PC-3 (cell line): ENCODE results near the gene KMT2C. TPM values are rescaled to one million over a fixed set of nuclear protein-coding genes. Genes with fewer than 3 reads are reported as not detected.
"Not testable (repeated sequence)": the region's sequence is repeated elsewhere in the genome, so short reads cannot be mapped to it uniquely, and the experiment has no call there.

ENCODE experiments used
- ATAC-seq: fragments of 200-7000 bp; cut with Tn5 transposase; 2 replicates; pipeline ENCODE4 v1.9.1; 2020; ENCODE audit warnings: mild to moderate bottlenecking, moderate library complexity
- BruUV-seq: library from RNA; stranded (reverse); fragments of 400-500 nt; replicated peaks from 2 replicates; lab custom pipeline; 2021; lab: Mats Ljungman, UMichigan
- CTCF ChIA-PET: fragments of 300-600 bp; sonication (Branson Sonifier 250); formaldehyde crosslinking; loops from one replicate; lab custom pipeline; 2022; ENCODE audit warnings: antibody characterized with exemption; lab: Charles Lee
- POLR2A ChIA-PET: fragments of 300-600 bp; sonication (Branson Sonifier 250); formaldehyde crosslinking; loops from one replicate; lab custom pipeline; 2022; ENCODE audit warnings: antibody characterized with exemption; ENCODE audit not compliant: unreplicated experiment; lab: Charles Lee
- DNase-seq: peaks from one replicate; pipeline ENCODE4 v3.0.0-alpha.2; 2015
- H2AFZ ChIP-seq: fragments of 300-600 bp; sonication (generic); 2 replicates; pipeline ENCODE4 v1.6.0; 2016; ENCODE audit warnings: antibody characterized with exemption, low read length
- H3F3A ChIP-seq: fragments of 300-600 bp; sonication (generic); one replicate; pipeline ENCODE4 v1.6.0; 2017; ENCODE audit warnings: antibody characterized with exemption, low read length, control low read depth, mild to moderate bottlenecking; ENCODE audit not compliant: unreplicated experiment
- H3K27ac ChIP-seq: fragments of 300-600 bp; sonication (generic); 2 replicates; pipeline ENCODE4 v1.5.1; 2016; ENCODE audit warnings: mild to moderate bottlenecking, low read length
- H3K27me3 ChIP-seq: fragments of 300-600 bp; sonication (generic); 2 replicates; pipeline ENCODE4 v1.6.1; 2016; ENCODE audit warnings: low read length, mixed read lengths
- H3K36me3 ChIP-seq: fragments of 300-600 bp; sonication (generic); 2 replicates; pipeline ENCODE4 v1.6.1; 2016; ENCODE audit warnings: low read depth, mixed run types, low read length, mixed read lengths
- H3K4me1 ChIP-seq: fragments of 300-600 bp; sonication (generic); 2 replicates; pipeline ENCODE4 v1.5.1; 2016; ENCODE audit warnings: low read length; ENCODE audit not compliant: insufficient read depth
- H3K4me2 ChIP-seq: fragments of 300-600 bp; sonication (generic); 2 replicates; pipeline ENCODE4 v1.6.0; 2016; ENCODE audit warnings: low read length
- H3K4me3 ChIP-seq: fragments of 300-600 bp; sonication (generic); 2 replicates; pipeline ENCODE4 v1.5.1; 2016; ENCODE audit warnings: mild to moderate bottlenecking, low read length, mixed read lengths
- H3K79me2 ChIP-seq: fragments of 300-600 bp; sonication (generic); 2 replicates; pipeline ENCODE4 v1.6.1; 2017; ENCODE audit warnings: low read length, mixed read lengths
- H3K9ac ChIP-seq: fragments of 300-600 bp; sonication (generic); 2 replicates; pipeline ENCODE4 v1.6.0; 2016; ENCODE audit warnings: mild to moderate bottlenecking, low read length
- H3K9me2 ChIP-seq: fragments of 300-600 bp; sonication (generic); replicated peaks from 2 replicates; pipeline ENCODE4 v1.6.1; 2016; ENCODE audit warnings: mixed run types, low read length, mixed read lengths
- H3K9me3 ChIP-seq: fragments of 300-600 bp; sonication (generic); 2 replicates; pipeline ENCODE4 v1.6.1; 2016; ENCODE audit warnings: low read length, mixed read lengths
- H4K20me1 ChIP-seq: fragments of 300-600 bp; sonication (generic); 2 replicates; pipeline ENCODE4 v1.6.1; 2016; ENCODE audit warnings: low read length, mixed read lengths
- CTCF ChIP-seq: fragments of 300-600 bp; sonication (generic); conservative IDR thresholded peaks from 2 replicates; pipeline ENCODE4 v1.5.1; 2017; ENCODE audit warnings: antibody characterized with exemption, low read depth, mild to moderate bottlenecking, low read length
- EZH2 ChIP-seq: fragments of 300-600 bp; sonication (generic); IDR thresholded peaks from one replicate; pipeline ENCODE4 v1.6.1; 2017; ENCODE audit warnings: antibody characterized with exemption, mild to moderate bottlenecking, low read length; ENCODE audit not compliant: unreplicated experiment
- EZH2phosphoT487 ChIP-seq: fragments of 300-600 bp; sonication (generic); IDR thresholded peaks from 2 replicates; pipeline ENCODE4 v1.6.1; 2018; ENCODE audit warnings: mild to moderate bottlenecking, antibody characterized with exemption, low read length, borderline replicate concordance
- intact Hi-C: fragments of 100-400 bp; cut with micrococcal nuclease; formaldehyde crosslinking; loops from 2 replicates; pipeline ENCODE4 v1.9.0; 2023
- total RNA-seq: library from RNA; depleted of rRNA; stranded (reverse); fragments of >200 nt; gene quantifications from 2 replicates; pipeline ENCODE4 v1.2.3, GENCODE V29; 2014

Gene KMT2C
- total RNA-seq, 1 experiment from 2014 or later, result 15.3 TPM

DNA sequence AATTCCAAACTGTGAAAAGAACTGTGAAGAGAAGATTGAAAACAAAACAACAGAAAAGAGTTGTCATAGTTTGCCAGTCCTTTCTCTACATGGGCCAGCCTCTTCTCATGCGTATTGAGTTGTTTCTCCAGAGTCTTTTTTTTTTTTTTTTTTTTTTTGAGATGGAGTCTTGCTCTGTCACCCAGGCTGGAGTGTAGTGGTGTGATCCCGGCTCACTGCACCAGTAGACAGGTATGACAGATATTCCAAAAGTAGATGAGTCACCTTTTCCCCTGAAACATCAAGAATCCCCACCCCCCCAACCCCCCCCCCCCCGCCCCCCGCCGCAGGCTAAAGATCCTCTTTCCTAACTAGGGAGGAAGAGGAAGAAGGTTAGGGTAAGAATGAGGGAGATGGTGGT, 15.6 kb upstream of the KMT2C start:
- no peaks in the 10 kb centered on the region for H3K27me3 ChIP-seq
- H3K4me2 ChIP-seq, result no peak overlapping the region
- no peak overlapping the region for H3K27ac ChIP-seq
- no peak for DNase-seq
- no peak for TF ChIP-seq CTCF
- no peak for TF ChIP-seq EZH2
- no peak for TF ChIP-seq EZH2phosphoT487
- CTCF ChIA-PET, result no interaction called here
- H4K20me1 ChIP-seq, result no peaks in the 10 kb centered on the region
- ATAC-seq, result no peak
- BruUV-seq, result no TSS peak
- H3K9me2 ChIP-seq, result no peaks in the 10 kb centered on the region
- no peaks in the 10 kb centered on the region for H3K36me3 ChIP-seq
- intact Hi-C loops, result no loop called here
- no peaks in the 10 kb centered on the region for H3F3A ChIP-seq
- H2AFZ ChIP-seq, result no peak overlapping the region
- H3K79me2 ChIP-seq, result no peaks in the 10 kb centered on the region
- H3K9ac ChIP-seq, result no peak overlapping the region
- POLR2A ChIA-PET, result no interaction called here
- no peaks in the 10 kb centered on the region for H3K9me3 ChIP-seq
- no peaks in the 10 kb centered on the region for H3K4me1 ChIP-seq
- no peak overlapping the region for H3K4me3 ChIP-seq

GRCh38 chr7:152445386-152446008, 9.7 kb upstream of the KMT2C start:
- H2AFZ ChIP-seq, H3K9me2 ChIP-seq, BruUV-seq, H3K4me3 ChIP-seq, H3K9ac ChIP-seq, H3K4me1 ChIP-seq, H4K20me1 ChIP-seq, H3K36me3 ChIP-seq, POLR2A ChIA-PET, H3F3A ChIP-seq, intact Hi-C loops, ATAC-seq, H3K79me2 ChIP-seq, DNase-seq, H3K27me3 ChIP-seq, H3K27ac ChIP-seq, CTCF ChIA-PET, H3K9me3 ChIP-seq, H3K4me2 ChIP-seq: not testable (repeated sequence)

DNA sequence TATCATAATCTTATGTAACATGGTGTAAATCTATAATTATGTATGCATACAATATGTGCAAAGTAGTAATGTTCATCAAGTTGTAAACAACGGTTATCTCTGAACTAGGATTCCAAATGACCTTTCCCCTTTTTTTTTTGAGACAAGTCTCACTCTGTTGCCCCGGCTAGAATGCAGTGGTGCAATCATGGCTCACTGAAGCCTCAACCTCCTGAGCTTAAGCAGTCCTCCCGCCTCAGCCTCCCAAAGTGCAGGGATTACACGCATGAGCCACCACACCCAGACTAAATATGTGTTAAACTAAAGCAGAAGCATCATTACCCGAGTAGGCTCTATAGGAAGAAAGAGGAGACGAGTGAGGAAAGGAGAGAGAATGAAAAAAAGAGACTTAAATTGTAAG, 7.8 kb upstream of the KMT2C start:
- intact Hi-C loops, result no loop called here
- TF ChIP-seq EZH2phosphoT487 (no peak), EZH2 (no peak), CTCF (no peak)
- ChIA-PET CTCF (no interaction called here), POLR2A (no interaction called here)
- Histone ChIP-seq H3F3A (no peaks in the 10 kb centered on the region), H2AFZ (no peak overlapping the region), H3K9ac (no peak overlapping the region), H3K27me3 (no peaks in the 10 kb centered on the region), H3K27ac (no peak overlapping the region), H3K4me2 (no peak overlapping the region), H3K9me2 (no peaks in the 10 kb centered on the region), H3K36me3 (no peaks in the 10 kb centered on the region), H3K9me3 (no peaks in the 10 kb centered on the region), H4K20me1 (no peaks in the 10 kb centered on the region), H3K79me2 (no peaks in the 10 kb centered on the region), H3K4me3 (no peak overlapping the region), H3K4me1 (no peaks in the 10 kb centered on the region)
- DNase-seq (no peak), ATAC-seq (no peak)
- BruUV-seq, result no TSS peak
